Right lobe of liver (tissue), 6 donors: Measurements from ENCODE around the gene GRM8. TPM values are rescaled to one million over a fixed set of nuclear protein-coding genes. Genes with fewer than 3 reads are reported as not detected.

Experiments
- ATAC-seq, 4 donors: fragments of 200-7000 bp; cut with Tn5 transposase; one replicate each; pipeline ENCODE4 v1.9.1; 2020; ENCODE audit warnings: mild to moderate bottlenecking in 4 of 4, moderate library complexity in 4 of 4
- DNase-seq, 3 donors: peaks; one replicate each; pipeline ENCODE4 v3.0.0-alpha.2; 2020
- H3K27ac ChIP-seq, 3 donors: fragments of 200-600 bp; one replicate each; pipeline ENCODE4 v1.8.0; 2022
- H3K27me3 ChIP-seq, 2 donors: fragments of 200-600 bp; one replicate each; pipeline ENCODE4 v1.8.0; 2022
- H3K36me3 ChIP-seq, 4 donors: fragments of 200-600 bp; sonication (generic) in 1 of 4; one replicate each; pipeline versions ENCODE4 v1.5.1 to v1.8.0; 2017 to 2022; ENCODE audit warnings: control low read depth in 1 of 4
- H3K4me1 ChIP-seq, 4 donors: fragments of 200-600 bp; sonication (generic) in 1 of 4; one replicate each; pipeline versions ENCODE4 v1.5.1 to v1.8.0; 2017 to 2022; ENCODE audit warnings: control low read depth in 1 of 4
- H3K4me3 ChIP-seq, 3 donors: fragments of 200-600 bp; one replicate each; pipeline ENCODE4 v1.8.0; 2022
- H3K9me3 ChIP-seq, 4 donors: fragments of 200-600 bp; sonication (generic) in 1 of 4; one replicate each; pipeline versions ENCODE4 v1.5.1 to v1.8.0; 2017 to 2022; ENCODE audit warnings: control low read depth in 1 of 4
- POLR2A ChIP-seq: fragments of 450-650 bp; IDR thresholded peaks from one replicate; pipeline ENCODE4 v1.6.1; 2017; ENCODE audit warnings: antibody characterized with exemption, mild to moderate bottlenecking
- WGBS: methylation state at CpG from one replicate; pipeline ENCODE4 v1.1.6; 2018; ENCODE audit warnings: low coverage, low lambda C conversion rate; ENCODE audit not compliant: insufficient coverage; ENCODE audit errors: missing lambda C conversion rate; 5-methylcytosine and 5-hydroxymethylcytosine counted together
- intact Hi-C, 2 donors: fragments of 100-400 bp; cut with DNase I; formaldehyde crosslinking; loops; one replicate each; pipeline versions ENCODE4 v1.11.2 to v1.14.1; 2022
- total RNA-seq, 6 experiments: library from RNA; depleted of rRNA in 2 of 6; stranded (reverse); fragments of >200 nt in 2 of 6; fragmentation: NEBNext Ultra II Directional in 3 of 6; extraction: Animal tissue kit (Norgen Biotek cat#: 25700) in 3 of 6; gene quantifications; one replicate each; pipeline versions ENCODE4 v1.1.0 to v1.2.4, GENCODE V29; 2016 to 2023
- TF ChIP-seq, protein P1 (sequence below), 4 donors: fragments of 200-600 bp in 3 of 4; fragments of 450-650 bp in 1 of 4; IDR thresholded peaks; one replicate each; pipeline versions ENCODE4 v1.5.1 to v1.8.0; 2016 to 2022; ENCODE audit warnings: antibody characterized with exemption in 4 of 4, mild to moderate bottlenecking in 2 of 4
- donor health status: DM: no; HTN: yes; CAD: no.
- donor health status: DM: no; HTN: no; CAD: no.
- donor health status: DM: no; HTN: no; CAD: no.
- donor health status: DM: no; HTN: yes; CAD: no.
- donor health status: DM: no; HTN: yes; CAD: no.

GRM8 gene
- total RNA-seq, 6 experiments from 2014 or later = 0.12 to 8.4 (median 2.7) TPM

DNA sequence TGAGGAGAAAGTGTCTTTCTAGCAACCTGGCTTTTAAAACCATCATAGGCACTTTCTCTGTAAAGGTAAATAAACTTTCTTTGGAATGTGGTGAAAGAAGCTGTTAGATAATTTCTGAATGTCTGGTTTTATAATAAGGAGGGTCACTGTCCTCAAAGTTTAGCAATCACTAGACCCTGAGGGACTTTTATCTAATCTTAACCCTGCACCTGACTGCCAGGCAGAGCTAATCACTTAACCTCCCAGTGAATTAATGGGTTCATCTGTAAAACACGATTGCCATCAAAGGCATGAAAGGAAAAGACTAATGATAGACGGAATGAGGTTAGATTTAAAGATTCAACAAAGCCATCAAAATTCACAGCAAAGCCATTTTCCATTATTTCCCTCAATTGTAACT is 553.8 kb downstream of the GRM8 start:
- H3K27ac ChIP-seq = no peak overlapping the region
- H3K36me3 ChIP-seq = no peaks in the 10 kb centered on the region
- intact Hi-C loops = no loop called here
- H3K27me3 ChIP-seq = no peaks in the 10 kb centered on the region
- no peak for DNase-seq
- no peak for ATAC-seq
- TF ChIP-seq POLR2A = no peak
- TF ChIP-seq, protein P1, sequence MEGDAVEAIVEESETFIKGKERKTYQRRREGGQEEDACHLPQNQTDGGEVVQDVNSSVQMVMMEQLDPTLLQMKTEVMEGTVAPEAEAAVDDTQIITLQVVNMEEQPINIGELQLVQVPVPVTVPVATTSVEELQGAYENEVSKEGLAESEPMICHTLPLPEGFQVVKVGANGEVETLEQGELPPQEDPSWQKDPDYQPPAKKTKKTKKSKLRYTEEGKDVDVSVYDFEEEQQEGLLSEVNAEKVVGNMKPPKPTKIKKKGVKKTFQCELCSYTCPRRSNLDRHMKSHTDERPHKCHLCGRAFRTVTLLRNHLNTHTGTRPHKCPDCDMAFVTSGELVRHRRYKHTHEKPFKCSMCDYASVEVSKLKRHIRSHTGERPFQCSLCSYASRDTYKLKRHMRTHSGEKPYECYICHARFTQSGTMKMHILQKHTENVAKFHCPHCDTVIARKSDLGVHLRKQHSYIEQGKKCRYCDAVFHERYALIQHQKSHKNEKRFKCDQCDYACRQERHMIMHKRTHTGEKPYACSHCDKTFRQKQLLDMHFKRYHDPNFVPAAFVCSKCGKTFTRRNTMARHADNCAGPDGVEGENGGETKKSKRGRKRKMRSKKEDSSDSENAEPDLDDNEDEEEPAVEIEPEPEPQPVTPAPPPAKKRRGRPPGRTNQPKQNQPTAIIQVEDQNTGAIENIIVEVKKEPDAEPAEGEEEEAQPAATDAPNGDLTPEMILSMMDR (IDR thresholded peaks at IDR 0.05) = no peak
- 30% methylated on average over 2 of the region's 2 CpGs for WGBS
- H3K4me1 ChIP-seq = no peaks in the 10 kb centered on the region
- H3K9me3 ChIP-seq = no peaks in the 10 kb centered on the region
- H3K4me3 ChIP-seq = no peak overlapping the region

DNA sequence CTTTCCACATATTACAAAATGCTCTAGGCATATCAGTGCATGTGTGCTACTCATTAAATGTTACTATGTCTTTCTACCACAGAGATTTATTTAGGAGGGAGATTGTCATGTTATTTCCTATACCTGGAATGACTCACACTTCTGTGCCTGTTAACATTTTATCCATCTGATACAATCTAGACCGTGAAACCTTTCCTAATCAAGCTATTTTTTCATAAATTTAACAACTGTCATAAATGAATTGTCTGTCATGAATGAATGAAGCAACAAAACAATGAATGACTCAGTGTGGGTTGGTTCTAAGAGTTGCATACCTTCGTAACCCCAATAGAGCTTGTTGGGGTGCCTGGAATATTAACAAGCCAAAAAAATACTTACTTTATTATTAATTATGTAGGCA is 554.3 kb downstream of the GRM8 start:
- no peak for TF ChIP-seq POLR2A
- TF ChIP-seq, protein P1 (IDR thresholded peaks at IDR 0.05) = no peak
- no peaks in the 10 kb centered on the region for H3K27me3 ChIP-seq
- no peak for ATAC-seq
- no peaks in the 10 kb centered on the region for H3K9me3 ChIP-seq
- intact Hi-C loops = no loop called here
- H3K36me3 ChIP-seq = no peaks in the 10 kb centered on the region
- no peaks in the 10 kb centered on the region for H3K4me1 ChIP-seq
- 42% methylated on average over 2 of the region's 2 CpGs for WGBS
- no peak overlapping the region for H3K27ac ChIP-seq
- no peak overlapping the region for H3K4me3 ChIP-seq
- no peak for DNase-seq

DNA sequence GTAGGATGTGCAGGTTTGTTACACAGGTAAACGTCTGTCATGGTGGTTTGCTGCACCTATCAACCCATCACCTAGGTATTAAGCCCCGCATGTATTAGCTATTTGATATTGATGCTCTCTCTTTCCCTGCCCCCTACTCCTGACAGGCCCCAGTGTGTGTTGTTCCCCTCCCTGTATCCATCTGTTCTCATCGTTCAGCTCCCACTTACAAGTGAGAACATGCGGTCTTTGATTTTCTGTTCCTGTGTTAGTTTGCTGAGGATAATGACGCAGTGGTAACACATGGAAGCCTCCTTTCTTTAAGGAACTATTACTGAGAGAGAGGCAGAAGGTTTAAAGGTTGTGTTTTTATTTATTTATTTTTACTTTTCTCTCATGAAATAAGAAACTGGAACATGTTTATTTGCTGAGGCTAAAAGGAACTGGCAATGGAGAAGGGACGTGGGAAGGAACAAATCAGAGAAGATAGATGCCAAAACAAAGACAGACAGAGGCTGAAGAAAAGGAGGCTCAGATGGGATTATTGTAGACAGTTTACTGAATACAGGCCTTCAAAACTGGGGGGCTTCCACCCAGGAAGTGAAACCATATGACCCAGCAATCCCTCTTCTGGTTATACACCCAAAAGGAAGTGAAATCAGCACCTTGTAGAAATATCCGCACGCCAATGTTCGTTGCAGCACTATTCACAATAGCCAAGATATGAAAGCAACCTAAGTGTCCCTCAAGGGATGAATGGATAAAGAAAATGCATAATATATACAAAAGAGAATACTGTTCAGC is 556.3 kb downstream of the GRM8 start:
- no peak for ATAC-seq
- TF ChIP-seq, protein P1 (IDR thresholded peaks at IDR 0.05) = no peak
- TF ChIP-seq POLR2A = no peak
- no peaks in the 10 kb centered on the region for H3K36me3 ChIP-seq
- no peak for DNase-seq
- H3K9me3 ChIP-seq = no peaks in the 10 kb centered on the region
- 62% methylated on average over 9 of the region's 9 CpGs for WGBS
- intact Hi-C loops = no loop called here
- H3K27ac ChIP-seq = no peak overlapping the region
- no peak overlapping the region for H3K4me3 ChIP-seq
- H3K27me3 ChIP-seq = no peaks in the 10 kb centered on the region
- no peaks in the 10 kb centered on the region for H3K4me1 ChIP-seq

DNA sequence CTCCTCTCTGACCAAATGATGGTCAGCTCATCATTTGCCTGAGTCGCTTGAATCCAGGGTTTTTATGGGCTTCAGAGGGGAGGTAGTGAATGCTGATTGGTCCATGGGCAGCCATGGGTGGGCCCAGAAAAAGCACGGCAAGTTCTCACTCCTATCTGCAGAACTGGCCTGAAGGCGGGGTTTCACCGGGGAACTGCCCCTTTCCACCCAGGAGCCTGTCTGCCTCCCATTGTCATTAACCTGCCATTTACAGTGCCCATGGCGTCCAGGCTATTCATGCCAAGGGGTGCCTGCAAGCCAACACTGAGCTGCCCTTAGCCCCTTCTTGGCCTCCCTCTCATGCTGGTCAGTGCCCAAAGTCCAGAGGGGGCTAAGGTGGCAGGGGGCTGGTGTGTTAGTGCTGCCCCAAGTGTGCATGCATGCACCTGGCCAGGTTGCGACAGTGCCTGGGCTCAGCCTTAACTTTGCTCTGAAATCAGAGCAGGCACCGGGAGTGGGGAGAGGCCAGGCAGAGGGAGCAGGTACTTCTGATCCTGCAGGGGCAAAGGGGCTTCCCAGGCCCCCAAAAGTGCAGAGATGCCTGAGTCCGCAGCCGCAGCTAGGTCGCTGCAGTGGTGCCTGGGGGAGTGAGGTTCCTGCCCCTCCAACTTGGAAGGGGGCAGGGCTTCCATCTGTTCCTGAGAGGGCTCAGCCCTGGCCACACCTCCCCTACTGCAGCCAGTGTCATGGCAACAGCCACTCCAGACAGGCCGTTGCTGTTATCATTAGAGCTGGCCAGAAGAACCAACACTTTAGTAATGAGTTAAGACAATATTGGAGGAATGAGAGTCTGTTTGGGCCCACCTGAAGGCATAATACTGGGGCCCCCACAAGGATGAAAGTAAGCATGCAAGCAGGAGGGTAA is 561.6 kb downstream of the GRM8 start:
- DNase-seq (no peak), ATAC-seq (no peak)
- TF ChIP-seq POLR2A = no peak
- TF ChIP-seq, protein P1 (IDR thresholded peaks at IDR 0.05) = no peak
- no peaks in the 10 kb centered on the region for H3K36me3 ChIP-seq
- WGBS = no CpG with 5 or more reads among the region's 11 CpGs
- H3K9me3 ChIP-seq = no peaks in the 10 kb centered on the region
- no peaks in the 10 kb centered on the region for H3K27me3 ChIP-seq
- no peaks in the 10 kb centered on the region for H3K4me1 ChIP-seq
- no peak overlapping the region for H3K4me3 ChIP-seq
- no peak overlapping the region for H3K27ac ChIP-seq
- intact Hi-C loops = no loop called here
